Camera-type eye (tissue), 1 donor: ENCODE measurements around the gene CERS5. TPM values are rescaled to one million over a fixed set of nuclear protein-coding genes. Genes with fewer than 3 reads are reported as not detected.

ENCODE experiments used
- total RNA-seq: library from RNA; depleted of rRNA; stranded (reverse); fragments of >200 nt; gene quantifications from one replicate; pipeline ENCODE4 v1.2.3, GENCODE V29; 2014

Gene CERS5, protein sequence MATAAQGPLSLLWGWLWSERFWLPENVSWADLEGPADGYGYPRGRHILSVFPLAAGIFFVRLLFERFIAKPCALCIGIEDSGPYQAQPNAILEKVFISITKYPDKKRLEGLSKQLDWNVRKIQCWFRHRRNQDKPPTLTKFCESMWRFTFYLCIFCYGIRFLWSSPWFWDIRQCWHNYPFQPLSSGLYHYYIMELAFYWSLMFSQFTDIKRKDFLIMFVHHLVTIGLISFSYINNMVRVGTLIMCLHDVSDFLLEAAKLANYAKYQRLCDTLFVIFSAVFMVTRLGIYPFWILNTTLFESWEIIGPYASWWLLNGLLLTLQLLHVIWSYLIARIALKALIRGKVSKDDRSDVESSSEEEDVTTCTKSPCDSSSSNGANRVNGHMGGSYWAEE
- 54.8 TPM for total RNA-seq

GRCh38 chr12:50167049-50167828 is at the start of gene CERS5:
CERS5 (minus strand) TSS chr12:50167369; CDS start chr12:50167297, 72 bp downstream.

DNA sequence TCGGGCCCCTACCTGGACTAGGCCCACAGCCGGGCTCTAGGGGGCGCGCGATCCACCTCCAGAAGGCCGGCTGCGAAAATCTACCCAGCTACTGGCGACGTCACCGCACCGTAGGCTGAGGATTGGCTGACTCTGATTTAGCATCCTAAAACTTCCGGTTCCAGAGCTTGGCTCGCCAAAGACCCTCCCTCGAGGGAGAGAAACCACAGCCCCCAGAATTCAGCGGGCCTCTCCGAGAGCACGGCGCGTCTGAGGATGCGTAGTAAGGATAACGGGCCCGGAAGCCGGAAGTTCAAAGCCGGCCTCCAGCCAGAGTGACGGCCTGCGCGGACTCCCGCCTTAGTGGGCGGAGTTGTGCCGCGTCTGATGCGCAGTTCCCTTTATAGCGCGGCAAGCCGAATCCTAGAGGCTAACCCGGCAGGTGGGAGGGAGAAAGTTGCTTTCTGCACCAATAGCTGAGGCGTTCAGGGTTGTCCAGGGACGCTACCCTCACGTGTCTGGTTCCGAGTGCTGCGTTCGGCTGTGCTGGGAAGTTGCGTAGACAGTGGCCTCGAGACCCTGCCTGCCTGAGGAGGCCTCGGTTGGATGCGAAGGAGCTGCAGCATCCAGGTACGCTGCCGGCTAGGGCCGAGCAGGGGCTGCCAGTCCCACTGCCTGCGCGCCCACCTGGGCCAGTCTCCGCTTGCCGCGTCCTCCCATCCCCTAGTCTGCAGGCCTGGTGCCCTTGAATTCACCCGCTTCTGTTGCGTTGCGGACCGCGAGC is 55.3 kb downstream of the CERS5 start, which contains the start of gene COX14:
Gene COX14, plus strand, starts transcription at position 544 of the 763 bp plus-strand sequence. CDS start 7,808 bp downstream, outside the sequence.

DNA sequence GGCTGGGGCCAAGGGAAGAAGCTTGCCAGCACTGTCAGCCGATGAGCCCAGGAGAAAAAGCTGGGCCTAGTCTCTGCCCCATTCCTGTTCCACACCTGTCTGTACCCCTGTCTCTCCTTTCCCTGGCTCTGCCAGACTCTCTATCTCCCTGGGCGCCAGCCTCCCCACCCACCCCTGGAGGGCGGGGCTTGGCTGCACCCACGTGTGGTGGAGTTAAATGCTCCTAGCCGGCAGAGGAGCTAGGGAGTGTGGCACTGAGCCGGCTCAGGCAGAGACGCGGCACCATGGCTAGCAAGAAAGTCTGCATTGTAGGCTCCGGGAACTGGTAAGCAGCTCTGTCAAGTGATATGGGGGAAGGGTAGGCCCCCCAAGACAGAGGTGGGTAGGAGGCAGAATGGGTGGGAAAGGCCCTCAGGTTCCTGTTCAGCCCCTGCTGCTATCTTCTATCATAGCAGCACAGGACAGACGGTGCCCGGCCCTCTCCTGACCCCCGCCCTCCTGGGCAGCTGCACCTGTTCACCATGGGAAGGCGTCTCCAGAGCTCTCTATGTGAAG is 63.3 kb downstream of the CERS5 start, which contains the start of gene GPD1:
Gene GPD1, plus strand, starts transcription at position 242 of the 555 bp plus-strand sequence. Its CDS starts 43 bp downstream, at position 285.

GRCh38 chr12:50084775-50085614 is 82.2 kb downstream of the CERS5 start, which contains the start of gene SMARCD1:
SMARCD1 (plus strand) TSS chr12:50085342; CDS start chr12:50085370, 28 bp downstream.

Other genes with a start within 250 kb of the CERS5 start
- gene AQP2, start 216.6 kb downstream of the CERS5 start, total RNA-seq = not detected
- 82.5 TPM for gene AQP5, start 205.5 kb downstream of the CERS5 start, total RNA-seq
- 1.9 TPM for gene AQP6, start 194.4 kb downstream of the CERS5 start, total RNA-seq
- 49.2 TPM for gene RACGAP1, start 141.9 kb downstream of the CERS5 start, total RNA-seq
- gene ASIC1, start 109.8 kb downstream of the CERS5 start, total RNA-seq = 8.0 TPM
- 115 TPM for gene SMARCD1, start 82.0 kb downstream of the CERS5 start, total RNA-seq
- 28.3 TPM for gene GPD1, start 63.4 kb downstream of the CERS5 start, total RNA-seq
- 23.0 TPM for gene COX14, start 55.1 kb downstream of the CERS5 start, total RNA-seq
- 66.3 TPM for gene LIMA1, start 116.2 kb upstream of the CERS5 start, total RNA-seq
- not detected for gene FAM186A, start 229.2 kb upstream of the CERS5 start, total RNA-seq
- 98.0 TPM for gene LARP4, start 233.5 kb upstream of the CERS5 start, total RNA-seq